GM19467 (cell line): Measurements from ENCODE around the gene METTL24.
"Not testable (repeated sequence)": the region's sequence is repeated elsewhere in the genome, so short reads cannot be mapped to it uniquely, and the experiment has no call there.

ENCODE experiments used
- ATAC-seq: cut with Tn5 transposase; IDR thresholded peaks from one replicate; pipeline ENCODE4 v1.9.1; 2021; ENCODE audit warnings: mild to moderate bottlenecking, moderate library complexity; ENCODE audit not compliant: unreplicated experiment

Gene METTL24

DNA sequence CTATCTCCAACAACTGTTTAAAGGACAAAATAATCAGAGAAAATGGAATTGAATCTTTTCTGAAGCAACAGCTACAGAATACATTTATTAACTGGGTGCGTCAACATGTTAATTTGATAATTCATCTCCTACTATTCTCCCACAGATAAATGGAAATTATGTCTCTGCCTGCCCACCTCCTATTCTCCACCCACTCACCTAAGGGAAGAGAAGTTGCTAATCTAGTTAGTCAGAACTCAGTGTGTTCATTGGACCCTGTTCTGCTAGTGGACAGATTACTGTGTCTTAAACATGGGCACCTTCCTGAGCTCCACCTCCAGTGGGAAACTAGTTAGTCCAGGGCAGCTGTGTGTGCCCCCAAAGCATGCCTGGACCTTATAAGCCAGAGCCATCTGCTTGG is 41.0 kb downstream of the METTL24 start:
- ATAC-seq: no peak

DNA sequence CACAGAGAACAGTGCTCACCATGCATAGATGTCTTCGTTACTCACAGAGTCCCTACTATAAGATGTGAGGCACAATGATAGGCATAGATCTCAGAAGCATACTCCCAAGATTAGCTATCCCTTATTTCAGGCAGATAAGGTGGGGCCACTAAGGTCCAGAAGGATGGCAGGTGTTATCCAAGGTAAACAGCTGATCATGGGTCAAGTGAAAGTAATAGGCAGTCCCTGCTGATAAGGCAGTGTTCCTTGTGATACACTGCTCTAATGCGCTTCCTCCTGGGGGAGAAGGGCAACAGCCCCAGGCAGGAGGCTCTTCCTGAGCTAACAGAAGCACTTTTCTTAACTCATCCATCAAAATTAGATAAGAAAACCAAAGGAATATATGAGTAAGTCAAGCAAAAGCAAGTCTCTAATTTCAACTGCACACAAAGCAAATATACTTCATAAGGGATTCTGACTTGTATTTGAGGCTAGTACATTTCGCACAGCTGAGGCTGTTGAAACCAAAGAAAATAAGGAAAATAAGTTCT is 42.2 kb downstream of the METTL24 start:
- ATAC-seq: no peak

DNA sequence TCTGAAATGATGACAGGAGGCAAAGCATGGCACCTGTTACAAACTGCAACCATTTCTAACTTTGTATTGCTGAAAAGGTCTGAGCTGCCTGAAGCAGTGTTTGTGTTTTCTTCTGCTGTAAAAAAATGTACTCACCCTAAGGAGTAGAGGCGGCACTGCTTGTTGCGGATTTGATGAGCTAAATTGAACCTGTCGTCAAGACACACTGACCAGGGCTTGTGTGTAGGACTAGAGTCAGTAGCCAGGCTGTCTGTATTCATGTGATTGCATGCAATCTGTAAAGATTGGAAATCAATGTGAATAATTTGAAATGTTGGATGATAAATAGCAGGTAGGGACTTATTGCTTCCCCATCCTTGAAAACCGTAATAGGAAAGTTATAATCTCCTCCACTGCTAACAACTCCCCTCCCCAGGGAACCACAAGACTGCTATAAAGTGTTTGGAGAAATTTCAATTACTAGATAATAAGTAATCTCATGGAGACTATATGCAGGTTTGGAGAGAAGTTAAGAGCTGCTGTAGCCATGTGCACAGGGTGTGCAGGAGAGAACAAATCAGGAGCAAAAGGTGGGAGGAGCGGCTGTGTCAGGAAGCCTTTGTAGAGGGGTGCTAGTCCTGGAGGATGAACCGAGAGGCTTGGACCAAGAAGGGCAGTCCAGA is 42.8 kb downstream of the METTL24 start:
- no peak for ATAC-seq

DNA sequence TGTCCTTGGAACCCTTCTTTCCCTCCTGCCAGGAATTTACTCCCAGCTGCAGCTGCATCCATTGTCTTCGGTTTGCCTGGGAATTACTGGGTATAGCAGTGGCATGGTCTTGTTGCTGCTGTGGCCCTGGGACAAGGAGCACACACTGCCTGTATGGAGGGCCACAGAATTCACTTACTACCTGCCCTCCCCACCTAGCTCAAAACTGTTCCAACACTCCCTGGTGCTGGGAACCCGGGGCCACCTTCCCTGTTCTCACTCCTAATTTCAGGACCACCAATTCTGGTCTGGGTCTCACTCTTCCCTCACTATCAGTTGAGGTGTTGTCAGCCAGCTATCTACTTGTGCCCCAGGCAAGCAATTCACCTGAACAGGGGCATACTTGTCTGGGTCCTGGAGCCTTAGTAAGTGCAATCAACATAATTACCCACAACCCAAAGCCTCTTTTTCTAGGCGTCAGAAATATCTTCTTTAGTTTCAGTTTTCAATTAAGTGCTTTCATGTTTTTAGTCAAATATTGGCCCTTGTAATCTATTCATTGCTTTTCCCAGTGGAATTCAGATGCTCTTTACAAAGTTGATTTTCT is 47.2 kb downstream of the METTL24 start:
- no peak for ATAC-seq

DNA sequence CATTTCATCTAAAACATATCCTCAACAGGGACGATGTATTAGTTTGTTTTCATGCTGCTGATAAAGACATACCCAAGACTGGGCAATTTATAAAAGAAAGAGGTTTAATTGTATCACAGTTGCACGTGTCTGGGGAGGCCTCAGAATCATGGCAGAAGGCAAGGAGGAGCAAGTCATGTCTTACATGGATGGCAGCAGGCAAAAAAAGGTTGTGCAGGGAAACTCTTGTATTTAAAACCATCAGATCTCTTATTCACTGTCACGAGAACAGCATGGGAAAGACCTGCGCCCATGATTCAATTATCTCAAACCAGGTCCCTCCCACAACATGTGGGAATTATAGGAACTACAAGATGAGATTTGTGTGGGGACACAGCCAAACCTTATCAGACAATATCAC is 48.7 kb downstream of the METTL24 start:
- ATAC-seq: not testable (repeated sequence)

DNA sequence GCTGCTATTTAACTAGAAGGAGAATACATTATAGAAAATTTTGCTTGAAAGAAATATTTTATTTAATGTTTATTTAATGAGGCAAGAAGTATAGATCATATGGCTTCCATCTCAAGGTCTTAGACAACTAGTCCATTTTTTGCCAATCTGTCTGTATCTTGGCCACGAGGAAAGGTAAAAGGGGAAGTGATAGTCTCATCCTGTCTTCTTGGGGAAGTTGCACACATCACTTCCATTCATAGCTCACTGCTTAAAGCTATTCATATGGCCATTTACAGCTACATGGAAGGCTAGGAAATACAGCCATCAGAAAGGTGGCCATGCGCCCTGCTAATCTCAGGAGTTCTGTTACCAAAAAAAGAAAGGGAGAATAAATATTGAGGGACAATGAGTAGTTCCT is 50.8 kb downstream of the METTL24 start:
- no peak for ATAC-seq

DNA sequence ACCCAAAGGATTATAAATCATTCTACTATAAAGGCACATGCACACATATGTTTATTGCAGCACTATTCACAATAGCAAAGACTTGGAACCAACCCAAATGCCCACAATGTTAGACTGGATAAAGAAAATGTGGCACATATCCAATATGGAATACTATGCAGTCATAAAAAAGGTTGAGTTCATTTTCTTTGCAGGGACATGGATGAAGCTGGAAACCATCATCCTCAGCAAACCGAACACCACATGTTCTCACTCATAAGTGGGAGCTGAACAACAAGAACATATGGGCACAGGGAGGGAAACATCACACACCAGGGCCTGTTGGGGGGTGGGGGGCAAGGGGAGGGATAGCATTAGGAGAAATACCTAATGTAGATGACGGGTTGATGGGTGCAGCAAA is 52.3 kb downstream of the METTL24 start:
- ATAC-seq: not testable (repeated sequence)

DNA sequence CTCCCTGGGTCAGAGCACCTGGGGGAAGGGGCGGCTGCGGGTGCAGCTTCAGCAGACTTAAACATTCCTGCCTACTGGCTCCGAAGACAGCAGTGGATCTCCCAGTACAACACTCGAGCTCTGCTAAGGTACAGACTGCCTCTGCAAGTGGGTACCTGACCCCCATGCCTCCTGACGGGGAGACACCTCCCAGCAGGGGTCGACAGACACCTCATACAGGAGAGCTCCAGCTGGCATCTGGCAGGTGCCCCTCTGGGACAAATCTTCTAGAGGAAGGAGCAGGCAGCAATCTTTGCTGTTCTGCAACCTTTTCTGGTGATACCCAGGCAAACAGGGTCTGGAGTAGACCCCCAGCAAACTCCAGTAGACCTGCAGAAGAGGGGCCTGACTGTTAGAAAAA is 54.5 kb downstream of the METTL24 start:
- ATAC-seq: not testable (repeated sequence)

DNA sequence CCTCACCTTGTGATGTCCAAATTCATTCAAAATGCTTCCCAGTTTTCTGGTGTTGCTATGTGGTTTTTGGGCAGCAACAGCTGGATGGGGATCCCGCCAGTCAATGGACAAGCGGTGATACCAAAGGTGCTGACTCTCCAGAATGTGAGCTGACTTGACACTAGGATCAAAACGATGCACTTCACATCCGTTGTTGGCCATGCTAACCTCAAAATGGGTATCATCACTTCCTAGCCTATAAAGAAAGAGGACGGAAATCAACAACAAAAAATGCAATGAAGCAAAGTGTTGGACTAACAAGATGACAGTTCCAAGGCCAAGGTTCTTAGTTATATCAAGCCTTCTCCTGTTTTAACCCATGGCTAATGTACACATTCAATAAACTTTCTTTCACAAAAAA is 59.2 kb downstream of the METTL24 start:
- no peak for ATAC-seq

DNA sequence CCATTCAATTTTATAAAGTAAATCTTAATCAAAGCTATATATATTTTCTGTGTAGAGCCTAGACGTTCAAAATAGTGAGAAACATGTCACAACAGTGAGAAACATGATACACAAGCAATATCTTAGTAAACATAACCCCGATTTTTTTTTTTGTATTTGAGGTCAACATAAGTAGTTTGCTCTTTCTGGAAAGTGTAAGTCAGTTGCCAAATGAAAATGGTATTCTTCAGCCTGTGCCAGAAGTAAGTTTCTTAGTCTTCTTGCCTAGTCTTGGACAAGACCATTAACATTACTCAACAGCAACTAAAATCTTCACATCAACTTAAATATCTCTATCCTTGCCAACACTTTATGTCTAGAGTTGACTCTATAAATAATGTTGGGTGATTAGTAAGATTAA is 59.7 kb downstream of the METTL24 start:
- ATAC-seq: no peak

DNA sequence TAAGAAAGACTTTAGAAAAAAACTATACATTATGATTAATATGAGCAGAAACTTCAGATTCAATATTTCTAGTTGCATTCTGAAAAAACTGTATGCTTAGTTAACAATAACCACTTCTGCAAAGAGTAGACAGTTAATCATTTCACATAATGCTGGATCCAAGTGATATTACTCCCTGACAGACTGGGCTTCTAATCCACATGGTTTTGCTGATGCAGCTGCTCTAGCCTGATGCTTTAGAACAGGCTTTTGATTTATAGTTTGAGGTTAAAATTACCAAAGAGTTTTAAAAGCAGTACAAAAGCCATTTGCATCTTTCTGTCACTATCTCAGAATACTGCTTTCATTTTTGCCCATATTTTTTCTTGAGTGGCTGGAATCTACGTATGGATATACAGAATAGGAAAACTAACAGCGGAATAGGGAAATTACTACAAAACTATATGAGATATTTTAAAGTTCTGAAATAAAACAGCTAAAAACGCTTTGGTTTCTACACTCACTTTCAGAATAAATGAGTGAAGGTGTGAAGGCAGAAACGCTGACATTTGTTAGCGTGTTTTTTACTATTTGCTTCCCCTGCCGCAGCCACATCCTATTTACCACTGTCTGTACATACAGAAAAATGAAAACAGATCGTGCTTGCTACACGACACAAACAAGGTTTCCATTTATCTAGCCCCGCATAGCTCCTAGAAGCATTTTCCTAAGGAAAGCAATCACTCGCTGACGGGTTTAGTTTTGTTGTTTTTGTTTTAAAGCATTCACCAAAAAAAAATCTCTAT is 61.7 kb downstream of the METTL24 start:
- ATAC-seq: no peak

DNA sequence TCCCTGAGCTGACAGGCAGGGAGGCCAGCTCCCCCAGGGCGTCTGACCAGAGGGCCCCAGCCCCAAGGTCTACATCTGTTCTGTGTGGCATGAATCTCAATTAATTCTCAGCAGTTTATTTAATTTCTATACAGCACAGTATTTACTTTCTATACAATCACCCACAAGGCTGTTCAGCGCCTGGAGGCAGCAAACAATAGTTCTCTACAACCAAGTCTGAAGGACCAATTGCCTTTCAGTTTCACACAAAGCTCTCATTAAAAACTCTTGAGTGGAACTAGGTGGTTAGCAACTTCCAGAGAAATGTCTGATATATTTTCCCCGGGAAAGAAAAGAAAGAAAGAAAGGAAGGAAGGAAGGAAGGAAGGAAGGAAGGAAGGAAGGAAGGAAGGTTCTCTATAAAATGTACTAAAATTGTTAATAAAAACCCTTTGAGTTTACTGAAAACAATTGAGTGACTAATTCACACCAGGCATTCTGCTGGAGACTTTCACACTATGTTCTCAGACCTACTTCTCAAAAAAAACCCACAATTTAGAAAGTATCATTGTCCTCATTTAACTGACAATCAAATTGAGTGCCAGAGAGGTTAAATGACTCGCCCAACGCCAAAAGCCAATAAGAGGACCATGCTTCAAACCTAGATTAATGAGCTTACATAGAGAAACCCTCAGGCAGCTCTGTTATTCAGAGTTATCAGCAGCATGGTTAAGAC is 62.5 kb downstream of the METTL24 start:
- no peak for ATAC-seq

DNA sequence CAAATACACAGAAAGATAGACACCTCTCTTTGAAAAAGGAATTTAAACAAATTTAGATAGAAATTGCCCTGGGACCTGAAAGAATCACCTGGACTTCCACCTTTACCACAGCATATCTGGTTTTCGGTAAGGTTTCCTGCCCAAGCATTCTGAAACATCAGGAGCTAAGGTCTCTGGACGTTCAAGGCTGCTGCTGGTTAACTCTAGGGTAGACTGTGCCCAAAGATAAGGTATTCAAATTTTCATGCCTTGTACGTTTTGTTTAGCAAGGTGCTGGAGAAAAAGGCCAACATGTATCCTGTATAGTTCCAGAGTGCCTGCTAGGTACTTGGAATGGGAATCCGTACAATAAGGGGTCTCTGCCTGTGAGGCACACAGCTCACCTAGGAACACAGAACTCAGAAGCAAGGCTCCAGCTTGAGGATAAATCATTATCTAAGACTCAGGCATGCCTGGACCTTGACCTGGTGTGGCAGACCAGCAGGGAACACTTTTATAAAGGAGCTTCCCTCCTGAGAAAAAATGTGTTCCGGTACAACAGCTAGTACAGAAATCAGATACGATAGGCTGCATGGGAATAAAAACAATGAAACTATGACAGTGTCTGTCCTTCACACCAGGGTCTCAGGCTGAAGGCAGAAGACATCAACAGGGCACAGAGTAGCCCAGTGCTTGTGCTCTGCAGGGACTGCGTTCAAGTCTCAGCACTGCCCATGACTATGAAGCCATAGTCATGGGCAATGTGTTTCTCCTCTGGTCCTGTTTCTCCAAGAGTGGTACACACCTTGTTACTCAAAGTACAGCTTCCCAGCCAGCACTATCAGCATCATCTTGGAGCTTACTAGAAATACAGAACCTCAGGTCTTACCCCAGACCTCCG is 70.4 kb downstream of the METTL24 start:
- no peak for ATAC-seq

DNA sequence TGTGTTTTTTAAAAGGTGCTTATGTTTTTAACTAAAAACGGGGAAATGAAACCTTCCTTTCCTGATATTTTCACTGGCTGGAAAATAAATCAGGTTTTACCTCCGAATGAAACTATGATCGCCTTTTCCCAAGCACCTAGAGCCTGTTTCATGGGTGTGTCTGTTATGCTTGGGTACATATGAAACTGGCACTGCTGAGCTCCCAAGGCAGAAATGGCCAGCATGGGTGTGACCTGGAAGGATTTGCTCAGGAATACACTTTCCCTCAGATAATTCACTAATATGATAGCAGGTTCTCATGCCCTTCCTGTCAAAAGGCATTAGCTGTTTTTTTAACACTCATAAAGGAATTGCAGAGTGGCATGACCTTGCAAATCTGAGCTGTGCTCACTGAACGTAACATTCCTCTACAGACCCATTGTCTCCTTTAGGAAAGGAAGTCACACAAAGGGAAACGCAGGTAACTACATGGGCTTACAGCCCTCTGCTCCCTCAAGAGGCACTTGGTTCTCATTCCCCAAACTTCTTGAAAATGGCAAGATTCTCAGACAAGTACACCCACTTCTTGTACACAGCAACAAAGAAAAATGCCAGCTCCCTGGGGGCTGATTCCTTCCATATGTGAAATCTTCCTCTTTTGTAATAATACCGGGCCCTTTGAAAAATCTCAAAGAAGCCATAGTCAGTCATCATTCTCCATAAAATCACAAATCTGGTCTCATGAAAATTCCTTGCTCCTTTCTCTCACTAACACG is 72.7 kb downstream of the METTL24 start:
- ATAC-seq: no peak

DNA sequence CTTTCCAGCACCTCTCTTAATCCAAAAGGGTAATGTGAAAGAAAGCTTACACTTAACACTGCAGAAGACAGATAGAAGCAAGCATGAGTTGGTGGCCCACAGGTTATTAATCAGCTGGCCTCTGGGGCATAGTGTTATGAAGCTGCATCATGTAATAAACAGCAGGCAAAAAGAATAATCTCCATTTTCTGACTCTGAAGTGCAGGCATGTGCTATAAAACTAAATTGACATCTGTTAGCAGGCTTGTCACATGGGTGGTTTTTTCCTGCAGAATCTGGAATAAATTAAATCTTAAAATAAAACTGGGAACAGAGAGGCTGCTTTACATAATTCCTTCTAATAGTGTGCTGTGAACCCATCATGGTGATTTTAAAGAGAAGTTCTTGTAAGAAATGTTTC is 73.3 kb downstream of the METTL24 start:
- ATAC-seq: no peak

DNA sequence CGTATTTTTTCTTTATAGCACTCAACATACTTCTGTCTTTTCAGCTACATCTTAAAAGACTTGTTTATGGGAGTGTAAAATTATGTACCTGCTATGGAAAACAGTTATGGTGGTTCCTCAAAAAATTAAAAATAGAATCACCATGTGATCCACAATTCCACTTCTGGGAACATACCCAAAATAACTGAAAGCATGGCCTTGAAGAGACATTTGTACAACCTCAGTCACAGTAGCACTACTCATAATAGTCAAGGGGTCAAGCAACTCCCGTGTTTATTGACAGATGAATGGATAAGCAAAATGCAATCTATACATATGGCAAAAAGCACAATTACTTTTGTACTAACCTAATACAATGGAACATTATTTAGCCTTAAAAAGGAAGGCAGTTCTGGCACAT is 74.5 kb downstream of the METTL24 start:
- no peak for ATAC-seq

DNA sequence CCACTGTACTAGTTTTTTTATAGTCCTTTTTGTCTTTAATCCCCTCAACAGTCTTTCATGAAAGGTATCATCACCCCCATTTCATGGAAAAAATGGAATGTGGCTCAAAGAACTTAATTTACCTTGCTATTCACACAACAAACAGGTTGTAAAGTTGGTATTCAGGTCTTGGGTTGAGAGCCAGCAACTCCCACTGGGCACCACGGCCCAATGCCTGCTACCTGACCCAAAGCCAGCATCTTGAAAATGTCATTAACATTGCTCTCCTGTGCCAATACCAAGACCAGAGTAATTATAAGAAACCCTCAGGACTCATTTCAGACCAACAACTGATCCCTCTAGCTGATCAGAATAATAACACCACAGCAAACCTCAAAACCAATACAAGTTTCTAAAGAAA is 75.7 kb downstream of the METTL24 start:
- no peak for ATAC-seq

DNA sequence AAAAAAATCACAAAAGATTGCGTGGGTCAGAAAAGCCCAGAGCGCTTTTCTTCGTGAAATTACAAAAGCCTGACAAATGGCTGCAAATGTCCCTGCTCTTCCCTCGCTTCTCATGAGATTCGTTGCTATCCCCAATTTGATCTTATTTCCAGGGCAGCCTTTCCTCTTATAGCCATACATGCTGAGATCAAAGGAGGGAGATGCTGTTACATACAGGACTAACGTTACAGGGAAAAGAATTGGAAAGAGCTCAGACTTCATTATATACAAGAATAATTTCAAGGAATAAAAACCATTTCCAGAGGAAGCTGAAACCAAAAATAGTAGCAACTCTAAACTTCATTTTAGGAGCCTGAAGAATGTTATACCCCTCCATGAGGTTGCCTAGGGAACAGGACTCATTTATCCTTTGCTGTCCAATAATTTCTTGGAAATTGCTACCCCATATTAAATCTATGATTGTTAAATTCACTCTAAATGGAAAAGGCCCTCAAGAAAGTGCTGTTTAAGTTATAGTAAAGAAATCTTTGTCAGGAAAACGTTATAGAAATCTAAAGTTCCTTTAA is 81.0 kb downstream of the METTL24 start:
- no peak for ATAC-seq

DNA sequence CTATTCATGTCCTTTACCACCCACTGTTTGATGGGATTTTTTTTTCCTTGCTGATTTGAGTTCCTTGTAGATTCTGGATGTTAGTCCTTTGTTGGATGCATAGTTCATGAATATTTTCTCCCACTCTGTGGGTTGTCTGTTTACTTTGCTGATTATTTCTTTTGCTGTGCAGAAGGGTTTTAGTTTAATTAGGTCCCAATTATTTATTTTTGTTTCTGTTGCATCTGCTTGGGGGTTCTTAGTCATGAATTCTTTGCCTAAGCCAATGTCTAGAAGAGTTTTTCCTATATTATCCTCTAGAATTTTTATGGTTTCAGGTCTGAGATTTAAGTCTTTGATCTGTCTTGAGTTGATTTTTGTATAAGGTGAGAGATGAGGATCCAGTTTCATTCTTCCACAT is 85.4 kb downstream of the METTL24 start:
- ATAC-seq: not testable (repeated sequence)

DNA sequence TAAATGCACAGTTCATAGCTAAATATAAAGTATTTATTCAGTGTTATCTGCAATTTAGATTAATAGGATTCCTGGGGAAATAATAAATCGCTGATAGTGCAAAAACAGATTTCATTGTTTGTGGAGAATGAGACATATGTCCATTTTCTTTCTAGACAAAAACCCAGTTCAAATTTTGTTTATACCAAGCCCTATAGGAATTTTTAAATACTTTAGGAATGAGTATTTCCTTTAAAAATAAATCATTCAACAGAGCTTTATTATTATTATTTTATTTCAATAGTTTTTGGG is 86.5 kb downstream of the METTL24 start:
- no peak for ATAC-seq
